ENCODE results near the gene CLIC1.

- TF ChIP-seq CTCF (IDR thresholded peaks at IDR 0.05) (no peak), EZH2 (IDR thresholded peaks at IDR 0.05) (no peak)
Measured at GRCh38 chr6:31691078-31691463, 45.3 kb downstream of the CLIC1 start.

Data from neural progenitor cell (in vitro differentiated cells).